ENCODE results near the gene FEM1C.

The FEM1C gene, protein sequence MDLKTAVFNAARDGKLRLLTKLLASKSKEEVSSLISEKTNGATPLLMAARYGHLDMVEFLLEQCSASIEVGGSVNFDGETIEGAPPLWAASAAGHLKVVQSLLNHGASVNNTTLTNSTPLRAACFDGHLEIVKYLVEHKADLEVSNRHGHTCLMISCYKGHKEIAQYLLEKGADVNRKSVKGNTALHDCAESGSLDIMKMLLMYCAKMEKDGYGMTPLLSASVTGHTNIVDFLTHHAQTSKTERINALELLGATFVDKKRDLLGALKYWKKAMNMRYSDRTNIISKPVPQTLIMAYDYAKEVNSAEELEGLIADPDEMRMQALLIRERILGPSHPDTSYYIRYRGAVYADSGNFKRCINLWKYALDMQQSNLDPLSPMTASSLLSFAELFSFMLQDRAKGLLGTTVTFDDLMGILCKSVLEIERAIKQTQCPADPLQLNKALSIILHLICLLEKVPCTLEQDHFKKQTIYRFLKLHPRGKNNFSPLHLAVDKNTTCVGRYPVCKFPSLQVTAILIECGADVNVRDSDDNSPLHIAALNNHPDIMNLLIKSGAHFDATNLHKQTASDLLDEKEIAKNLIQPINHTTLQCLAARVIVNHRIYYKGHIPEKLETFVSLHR

DNA sequence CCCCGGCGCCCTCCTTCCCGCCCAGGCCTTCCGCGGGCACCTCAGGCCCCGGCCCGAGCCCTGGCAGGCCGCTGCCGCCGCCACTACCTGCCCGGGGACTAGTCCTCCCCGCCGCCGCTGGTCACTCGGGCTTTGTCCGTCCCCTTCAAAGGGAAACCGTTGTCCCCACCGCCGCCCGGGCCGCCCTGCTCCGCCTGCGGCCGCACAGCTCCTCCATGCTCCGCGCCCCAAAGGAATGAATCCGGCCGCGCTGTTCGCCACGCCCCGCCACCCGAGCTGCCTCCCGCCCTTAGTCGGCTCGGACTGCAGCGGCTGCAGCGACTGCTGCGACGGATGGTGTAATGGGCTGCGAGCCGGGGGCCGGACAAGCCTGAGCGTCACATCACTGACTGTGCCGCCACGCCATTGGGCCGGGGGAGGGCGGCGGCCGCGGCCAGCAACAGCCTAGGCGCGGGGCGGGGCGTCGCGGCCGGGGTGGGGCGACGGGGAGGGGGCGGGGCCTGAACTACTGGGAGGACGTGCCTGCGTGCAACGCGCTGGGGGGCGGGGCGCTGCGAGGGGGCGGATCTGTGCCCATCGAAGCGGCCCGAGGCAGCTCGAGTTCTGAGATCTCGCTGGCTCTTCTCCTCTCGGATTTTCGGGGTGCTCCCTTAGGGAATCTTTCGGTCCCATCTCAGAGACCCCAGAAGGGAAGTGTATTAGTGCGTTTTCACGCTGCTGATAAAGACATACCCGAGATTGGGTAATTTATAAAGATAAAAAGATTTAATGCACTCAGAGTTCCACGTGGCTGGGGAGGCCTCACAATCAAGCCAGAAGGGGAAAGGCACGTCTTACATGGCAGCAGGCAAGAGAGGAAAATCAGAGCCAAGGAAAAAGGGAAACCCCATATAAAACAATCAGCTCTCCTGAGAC lies at the start of gene FEM1C:
Gene FEM1C, minus strand, starts transcription at position 340 of the 915 bp plus-strand sequence. CDS start 1,282 bp downstream, outside the sequence.
- peak; percentile 68 for DNase-seq

DNA sequence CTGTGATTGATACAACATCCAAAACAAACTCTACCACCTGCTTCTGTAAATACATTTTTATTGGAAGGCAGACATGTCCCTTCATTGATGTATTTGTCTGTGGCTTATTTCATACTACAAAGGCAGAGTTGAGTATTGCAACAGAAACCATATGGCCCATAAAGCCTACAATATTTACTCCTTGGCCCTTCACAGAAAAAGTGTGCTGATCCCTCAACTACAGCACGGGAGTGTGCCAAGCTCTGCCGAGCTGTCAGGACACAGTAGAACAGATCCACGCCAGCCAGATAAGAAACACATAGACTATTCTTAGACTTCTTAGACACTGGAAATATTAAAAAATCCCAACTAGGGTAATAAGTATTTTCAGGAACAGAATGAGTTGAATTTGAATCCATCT lies 44.5 kb upstream of the FEM1C start:
- no peak for DNase-seq

DNA sequence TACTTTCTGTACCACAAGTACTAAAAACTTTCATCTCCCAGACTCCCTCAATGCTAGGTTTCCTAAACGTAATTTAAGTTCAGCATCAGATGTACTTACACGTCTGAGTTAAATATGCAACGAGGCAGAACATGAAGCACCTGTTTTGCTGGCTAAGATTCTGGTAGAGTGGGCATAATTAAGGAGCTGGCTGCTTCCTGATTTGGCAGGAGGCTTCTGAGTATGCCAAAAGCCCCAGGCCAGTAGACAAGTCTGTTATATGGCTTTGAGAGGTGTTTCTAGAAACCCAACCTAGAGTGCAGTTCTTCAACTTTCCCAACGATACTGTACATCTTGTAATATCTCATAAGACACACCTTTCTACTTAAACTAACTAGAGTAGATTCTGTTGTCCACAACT lies 44.1 kb upstream of the FEM1C start:
- DNase-seq: no peak

DNA sequence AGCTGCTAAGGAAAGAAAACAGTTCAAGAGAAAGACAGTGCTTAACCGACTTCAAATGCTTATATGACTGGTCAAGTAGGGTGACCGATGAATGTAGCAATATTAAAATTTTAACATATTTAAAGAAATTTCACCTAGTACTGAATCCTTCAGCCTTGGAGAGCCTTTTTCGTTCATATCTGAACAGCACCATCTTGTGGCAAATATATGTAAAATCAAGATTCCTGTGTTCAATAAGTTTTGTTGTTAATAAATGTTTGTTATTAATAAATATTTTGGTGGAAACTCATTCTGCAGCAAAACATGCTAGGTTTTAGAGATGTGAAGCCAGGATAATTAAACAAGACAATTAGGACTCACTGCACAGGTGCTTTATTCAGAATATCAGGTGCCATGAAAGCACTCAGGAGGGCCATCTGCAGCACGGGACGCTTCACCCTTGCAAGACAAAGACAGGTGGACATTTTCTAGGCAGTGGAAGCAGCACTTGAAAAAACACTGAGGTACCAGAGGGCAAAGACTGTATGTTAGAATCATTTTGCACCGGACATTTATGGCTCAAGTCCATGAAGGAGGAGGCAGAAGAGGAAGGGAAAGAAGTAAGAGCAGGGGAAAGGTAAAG lies 42.1 kb upstream of the FEM1C start:
- no peak for DNase-seq

DNA sequence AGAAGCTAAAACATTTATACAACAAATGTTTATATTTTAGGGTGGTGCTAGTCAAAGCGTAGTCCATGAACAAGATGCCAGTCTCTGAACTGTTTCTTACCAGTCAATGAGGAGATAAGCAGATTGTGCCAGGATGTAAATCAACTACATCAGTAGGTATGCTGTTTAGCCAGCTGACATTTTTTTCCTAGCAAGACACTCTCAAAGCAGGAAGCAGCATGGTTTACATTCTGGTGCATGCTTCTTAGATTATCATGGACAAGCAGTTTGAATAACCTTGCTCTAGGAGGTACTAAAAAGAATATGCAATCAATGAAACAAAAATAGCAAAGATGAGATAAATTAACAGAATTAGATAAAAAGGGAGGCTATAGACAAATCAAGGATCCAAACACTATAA lies 40.7 kb upstream of the FEM1C start:
- no peak for DNase-seq

DNA sequence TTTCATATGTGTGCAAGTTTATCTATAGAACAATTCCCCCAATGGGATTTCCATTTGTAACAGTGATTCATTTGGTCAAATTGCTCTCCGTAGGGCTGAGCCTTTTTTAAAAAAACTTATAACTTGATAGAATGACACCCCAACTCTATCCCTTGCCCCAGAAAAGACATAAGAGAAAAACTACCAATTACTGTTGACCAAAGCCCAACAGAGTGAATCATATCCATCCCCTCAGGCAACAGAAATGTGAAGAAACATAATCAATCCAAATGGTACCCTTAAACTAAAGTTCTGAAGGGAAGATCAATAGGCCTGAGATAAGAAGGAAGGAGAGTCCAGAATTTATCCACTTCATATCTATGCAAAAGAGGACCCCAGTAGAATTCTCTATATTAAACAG lies 39.9 kb upstream of the FEM1C start:
- no peak for DNase-seq

DNA sequence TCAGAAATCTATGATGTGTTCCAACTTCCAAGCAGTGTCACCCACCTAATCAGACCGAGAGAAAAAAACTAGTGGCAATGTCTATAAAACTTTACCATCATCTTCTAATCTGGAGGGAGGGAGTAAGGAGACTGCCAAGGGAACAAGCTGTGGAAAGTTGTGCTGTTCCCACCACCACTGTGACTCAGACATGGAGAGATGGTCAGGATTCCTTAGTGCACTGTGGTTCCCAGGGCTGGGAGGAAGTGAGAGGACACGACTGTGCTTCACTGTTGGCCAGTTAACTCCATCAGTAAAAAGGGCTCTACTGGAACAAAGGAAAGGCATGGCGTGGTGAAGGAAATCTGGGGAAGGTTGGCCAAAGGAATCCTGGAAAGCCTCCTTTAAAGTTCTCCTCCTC lies 38.9 kb upstream of the FEM1C start:
- DNase-seq: no peak

DNA sequence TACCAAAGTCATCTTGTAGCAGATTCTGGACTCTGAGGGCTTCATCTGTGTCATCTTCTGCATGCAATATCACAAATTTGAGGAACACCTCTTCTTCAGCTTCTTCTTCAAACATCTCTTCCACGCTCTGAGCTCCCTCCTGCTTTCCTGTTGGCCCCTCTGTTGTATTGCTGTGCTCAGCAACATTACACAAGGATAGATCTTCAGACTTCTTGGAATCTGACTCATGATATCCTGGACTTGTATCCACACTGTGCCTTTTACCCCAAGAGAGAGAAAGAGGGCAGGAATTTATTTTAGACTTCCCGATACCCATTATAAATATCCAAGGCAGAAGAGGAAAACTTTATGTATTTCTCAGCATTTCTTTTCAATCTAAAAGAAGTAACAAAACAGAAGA lies 36.4 kb upstream of the FEM1C start:
- DNase-seq: no peak

DNA sequence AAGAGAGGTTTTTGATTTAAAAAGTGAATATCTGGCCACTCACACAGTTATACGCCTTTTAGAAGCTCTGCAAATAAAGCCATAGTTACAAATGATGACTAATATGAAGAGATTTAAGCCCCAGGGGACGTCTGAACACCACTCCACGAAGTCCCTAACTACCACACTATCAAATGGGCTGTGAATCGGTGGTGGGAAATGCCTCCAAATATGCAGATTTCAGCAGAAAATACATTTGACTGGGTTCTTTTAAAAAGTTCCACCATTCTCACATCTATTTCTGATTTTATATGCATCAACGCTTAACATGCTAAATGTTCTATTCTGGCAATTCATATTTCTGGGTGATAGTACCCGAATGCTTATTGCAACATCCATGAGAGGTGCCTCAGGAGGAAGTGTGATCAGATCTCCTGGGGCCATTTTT lies 35.2 kb upstream of the FEM1C start:
- no peak for DNase-seq

DNA sequence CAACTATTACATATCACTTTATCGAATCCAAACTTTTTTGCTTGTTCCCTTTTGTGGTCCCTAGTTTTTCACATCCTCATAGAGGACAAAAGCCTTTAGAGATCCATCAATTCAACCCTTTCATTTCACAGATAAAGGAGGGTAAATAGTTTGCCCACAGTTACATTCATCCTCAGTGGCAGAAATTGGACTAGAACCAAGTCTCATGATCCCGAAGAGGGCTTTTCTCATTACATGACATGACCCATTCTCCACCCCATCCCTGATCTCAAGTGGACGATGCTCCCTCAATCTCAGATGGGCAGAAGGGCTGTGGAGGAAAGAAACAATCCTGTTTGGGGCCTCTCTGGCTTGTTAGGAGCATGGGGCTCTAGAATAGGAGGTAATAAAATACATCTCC lies 34.6 kb upstream of the FEM1C start:
- no peak for DNase-seq

DNA sequence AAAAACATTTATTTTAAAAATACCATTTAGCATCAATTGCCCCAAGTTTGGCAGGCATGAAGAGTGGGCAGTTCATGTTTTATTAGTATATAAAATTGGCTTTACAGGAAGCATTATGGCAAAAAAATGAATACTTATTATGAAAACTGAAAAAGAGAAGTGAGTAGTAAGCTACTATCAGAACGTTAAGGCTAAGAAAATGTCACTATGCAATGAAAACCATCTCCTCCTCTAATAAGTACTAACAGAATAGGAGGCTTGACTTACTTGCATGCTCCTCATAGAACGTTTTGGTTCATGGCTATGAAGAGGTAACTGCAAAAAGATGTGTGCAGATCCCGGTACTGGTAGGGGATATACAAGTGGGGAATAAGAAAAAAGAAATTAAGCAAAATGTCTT lies 34.1 kb upstream of the FEM1C start:
- no peak for DNase-seq

DNA sequence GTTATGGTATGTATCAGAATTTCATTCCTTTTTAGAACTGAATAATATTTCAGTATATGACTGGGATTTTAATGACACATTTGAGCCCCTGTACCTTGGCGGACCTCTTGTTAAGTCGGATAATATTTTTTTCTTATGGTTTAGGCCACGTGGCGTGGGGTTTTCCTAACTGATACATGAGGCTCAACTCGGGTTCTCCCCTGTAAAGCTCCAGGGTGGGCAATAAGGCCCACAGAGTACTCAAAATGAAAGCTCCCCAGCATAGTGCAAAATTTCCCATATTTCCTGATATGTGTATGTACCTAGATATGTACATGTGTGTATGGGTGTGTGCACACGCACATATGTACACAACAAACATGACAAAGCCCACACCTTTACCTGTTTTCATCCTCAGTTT lies 33.2 kb upstream of the FEM1C start:
- DNase-seq: no peak

DNA sequence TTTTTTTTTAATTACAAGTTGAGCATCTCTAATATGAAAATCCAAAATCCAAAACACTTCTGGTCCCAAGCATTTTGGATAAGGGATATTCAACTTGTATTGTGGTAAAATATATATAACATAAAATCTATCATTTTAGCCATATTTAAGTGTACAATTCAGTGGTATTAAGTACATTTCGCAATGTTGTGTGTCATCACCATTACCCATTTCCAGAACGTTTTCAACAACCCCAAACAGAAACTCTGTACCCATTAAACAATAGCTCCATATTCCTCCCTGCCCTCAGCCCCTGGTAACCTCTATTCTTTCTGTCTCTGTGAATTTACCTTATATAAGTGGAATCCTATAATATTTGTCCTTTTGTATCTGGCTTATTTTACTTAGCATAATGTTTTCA lies 32.8 kb upstream of the FEM1C start:
- no peak for DNase-seq

DNA sequence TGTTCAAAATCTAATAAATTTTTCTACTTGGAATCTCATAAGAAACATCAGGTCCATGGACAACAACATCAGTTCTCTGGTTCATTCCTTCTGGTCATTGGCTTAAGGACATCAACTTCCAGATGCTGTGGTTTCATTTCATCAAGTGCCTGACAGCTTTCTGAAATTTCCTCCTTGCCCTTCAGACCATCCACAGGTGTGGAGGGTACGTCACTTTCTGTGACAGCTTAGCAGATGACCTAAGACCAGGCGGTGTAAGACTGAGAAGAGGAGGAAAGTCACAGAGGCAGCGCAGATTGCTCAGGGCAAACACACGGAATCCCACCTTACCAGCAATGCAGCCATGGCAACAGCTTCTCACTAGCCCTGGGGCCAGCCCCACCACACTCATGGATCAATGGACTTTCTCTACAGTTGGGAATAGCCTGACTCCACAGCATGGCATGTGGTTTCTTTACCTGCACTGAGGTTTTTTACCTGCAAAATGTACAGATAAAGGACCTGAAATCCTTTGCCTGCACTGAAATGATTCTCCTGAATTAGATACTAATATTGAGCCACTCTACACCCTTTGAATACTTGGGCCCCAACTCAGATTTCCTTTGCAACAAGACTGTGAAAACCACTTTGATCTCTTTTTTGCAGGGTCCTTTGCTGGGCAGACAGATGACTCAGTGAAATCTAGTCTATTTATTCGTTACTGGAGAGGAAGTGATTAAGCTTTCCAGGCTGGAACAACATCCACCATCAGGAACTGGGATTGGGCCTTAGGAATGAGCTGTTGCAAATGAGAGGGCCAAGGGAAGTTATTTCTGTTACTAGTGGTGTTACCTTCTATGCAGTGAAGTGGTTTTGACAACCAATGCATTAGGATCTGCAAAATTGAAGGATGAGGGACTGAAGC lies 30.8 kb upstream of the FEM1C start:
- no peak for DNase-seq

DNA sequence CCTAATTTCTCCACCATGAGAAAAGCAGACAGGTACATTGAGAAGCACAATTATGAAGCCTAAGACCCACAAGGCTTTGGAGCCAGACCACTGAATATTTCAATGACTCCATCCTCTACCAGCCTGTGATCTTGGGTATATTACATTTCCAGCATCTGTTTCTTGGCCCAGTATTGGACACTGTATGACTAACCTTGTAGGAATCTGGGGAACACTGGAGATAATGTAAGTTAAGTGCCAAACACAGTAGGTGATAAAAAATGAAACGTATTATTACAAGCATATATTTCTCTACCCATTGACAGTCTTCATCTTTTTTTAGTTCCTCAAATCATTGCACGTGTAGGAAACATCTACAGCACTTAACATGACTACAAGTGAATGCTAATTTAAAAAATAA lies 28.6 kb upstream of the FEM1C start:
- DNase-seq: no peak

DNA sequence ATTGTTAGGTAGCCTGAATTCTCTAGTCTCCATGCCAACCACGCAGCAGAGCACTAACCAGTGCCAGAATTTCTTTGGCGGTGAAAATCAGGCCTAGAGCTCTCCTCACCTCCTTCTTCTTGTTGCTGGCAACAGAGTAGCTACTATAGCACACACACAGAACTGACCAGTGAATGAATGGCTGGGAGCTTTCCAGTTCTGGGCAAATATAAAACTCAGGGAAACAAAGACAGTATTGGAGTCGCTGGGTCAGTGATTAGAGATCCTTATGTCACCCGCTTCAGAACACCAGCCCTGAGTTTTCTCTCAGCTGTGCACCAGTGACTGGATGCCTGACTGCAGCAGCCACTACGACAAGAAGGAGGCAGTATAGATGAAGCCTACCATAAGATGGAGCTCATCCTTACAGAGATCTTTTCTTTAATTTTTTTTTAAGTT lies 26.9 kb upstream of the FEM1C start:
- no peak for DNase-seq

DNA sequence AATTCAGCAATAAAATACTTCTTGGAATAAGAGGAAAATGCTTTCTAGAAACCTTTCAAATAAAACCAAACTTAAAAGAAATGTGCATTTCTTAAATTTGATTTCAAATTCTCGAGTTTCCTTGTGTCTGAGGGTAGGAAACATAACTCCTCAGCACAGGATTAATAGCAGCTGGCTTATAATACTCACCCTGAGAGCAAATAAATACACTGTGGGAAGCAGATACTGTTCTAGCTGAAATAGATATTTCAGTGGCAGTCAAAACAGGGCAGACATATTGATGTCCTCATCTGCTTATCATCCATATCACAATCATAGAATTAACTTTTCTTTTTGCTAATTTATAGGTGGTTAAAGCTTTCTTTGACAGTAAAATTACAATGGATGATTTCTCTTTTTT lies 24.1 kb upstream of the FEM1C start:
- no peak for DNase-seq

DNA sequence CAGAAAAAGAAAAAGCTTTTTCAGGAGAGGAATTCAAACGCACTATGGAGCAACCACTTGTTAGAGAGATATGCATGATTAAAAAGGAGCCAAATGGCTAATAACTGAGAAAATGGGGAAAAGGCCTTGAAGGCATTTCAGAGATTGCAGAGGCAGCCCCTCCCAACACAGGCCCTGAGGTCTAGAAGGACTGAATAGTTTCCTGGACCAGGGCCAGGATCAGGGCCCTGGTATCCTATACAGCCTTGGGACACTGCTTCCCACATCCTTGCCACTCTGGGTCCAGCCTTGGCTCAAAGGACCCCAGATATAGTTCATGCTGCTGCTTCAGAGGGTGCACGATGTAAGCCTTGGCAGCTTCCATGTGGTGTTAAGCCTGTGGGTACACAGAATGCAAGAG lies 20.7 kb upstream of the FEM1C start:
- DNase-seq: no peak

DNA sequence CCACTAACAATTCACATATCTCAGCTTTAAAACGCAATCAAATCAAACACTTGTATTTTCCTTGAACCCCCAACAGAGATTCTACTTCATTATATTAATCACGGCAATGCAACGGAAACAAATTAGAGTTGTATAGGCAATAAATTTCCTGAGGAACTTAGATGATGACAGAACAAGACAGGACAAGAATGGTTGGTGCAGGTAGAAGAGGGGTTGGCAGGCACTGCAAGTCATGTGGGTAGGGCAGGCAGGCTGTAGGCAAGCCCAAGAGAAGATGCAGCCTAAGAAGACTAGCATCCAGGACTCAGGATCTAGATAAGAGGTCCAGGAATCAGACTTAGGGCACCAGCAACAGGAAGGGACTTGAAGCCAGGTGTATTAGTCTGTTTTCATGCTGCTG lies 16.6 kb upstream of the FEM1C start:
- no peak for DNase-seq

DNA sequence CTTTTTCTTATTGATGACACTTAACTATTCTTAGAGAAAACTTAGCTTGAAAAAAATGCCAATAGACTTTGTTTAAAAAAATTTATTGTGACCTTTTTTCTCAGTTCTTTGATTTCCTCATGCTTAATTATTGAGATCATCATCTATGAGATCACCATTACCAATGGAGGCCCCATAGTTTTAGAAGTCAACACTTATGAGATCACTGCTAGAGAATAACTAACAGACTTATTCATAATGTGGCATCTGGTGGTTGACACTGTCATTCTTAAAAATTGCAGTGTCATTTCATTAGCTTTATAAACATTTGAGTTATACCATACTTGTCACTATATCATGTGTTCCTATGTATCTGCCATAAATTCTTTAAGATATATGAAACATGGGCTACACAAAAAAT lies 14.9 kb upstream of the FEM1C start:
- no peak for DNase-seq

DNA sequence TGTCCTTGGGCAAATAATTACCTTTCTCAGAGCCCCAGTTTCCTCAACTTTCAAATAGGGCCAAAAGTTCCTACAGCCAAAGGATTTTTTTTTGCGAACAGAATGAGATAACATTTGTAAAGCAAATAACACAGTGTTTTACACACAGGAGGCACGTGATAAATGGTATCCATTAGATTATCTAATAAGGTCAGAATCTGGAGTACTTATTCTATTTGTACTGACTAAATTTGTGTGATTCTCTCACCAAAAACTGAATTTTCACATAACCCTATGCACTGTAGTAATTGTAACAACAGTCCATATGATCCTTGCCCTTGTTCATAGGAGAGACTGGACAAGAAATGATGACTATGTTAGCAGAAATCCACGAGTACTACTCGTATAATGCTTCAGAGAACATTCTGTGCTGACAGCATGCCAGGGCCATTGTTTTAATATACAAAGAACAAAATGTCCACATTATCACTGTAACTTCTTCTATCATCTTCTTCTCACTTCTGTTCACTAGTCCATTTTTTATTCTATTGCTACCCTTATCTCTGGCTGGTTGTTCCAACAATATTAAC lies 13.9 kb upstream of the FEM1C start:
- no peak for DNase-seq

Data from GF-D8 (cell line).